Measurements from ENCODE around the gene TMC2.
"Not testable (repeated sequence)": the region's sequence is repeated elsewhere in the genome, so short reads cannot be mapped to it uniquely, and the experiment has no call there.

Gene TMC2

GRCh38 chr20:2536560-2536986 lies at the start of gene TMC2:
Gene TMC2 (plus strand): TSS chr20:2536573. CDS start chr20:2536622, 49 bp downstream.
- no peak for DNase-seq

DNA sequence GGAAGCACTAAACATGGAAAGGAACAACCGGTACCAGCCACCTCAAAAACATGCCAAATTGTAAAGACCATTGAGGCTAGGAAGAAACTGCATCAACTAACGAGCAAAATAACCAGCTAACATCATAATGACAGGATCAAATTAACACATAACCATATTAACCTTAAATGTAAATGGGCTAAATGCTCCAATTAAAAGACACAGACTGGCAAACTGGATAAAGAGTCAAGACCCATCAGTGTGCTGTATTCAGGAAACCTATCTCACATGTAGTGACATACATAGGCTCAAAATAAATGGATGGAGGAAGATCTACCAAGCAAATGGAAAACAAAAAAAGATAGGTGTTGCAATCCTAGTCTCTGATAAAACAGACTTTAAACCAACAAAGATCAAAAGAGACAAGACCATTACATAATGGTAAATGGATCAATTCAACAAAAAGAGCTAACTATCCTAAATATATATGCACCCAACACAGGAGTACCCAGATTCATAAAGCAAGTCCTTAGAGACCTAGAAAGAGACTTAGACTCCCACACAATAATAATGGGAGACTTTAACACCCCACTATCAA lies 33.5 kb upstream of the TMC2 start:
- not testable (repeated sequence) for DNase-seq

- DNase-seq, result not testable (repeated sequence)
Observed at GRCh38 chr20:2504803-2505202, 31.6 kb upstream of the TMC2 start.

- not testable (repeated sequence) for DNase-seq
Observed at GRCh38 chr20:2506426-2506825, 29.9 kb upstream of the TMC2 start.

GRCh38 chr20:2507464-2507863 lies 28.9 kb upstream of the TMC2 start:
- no peak for DNase-seq

DNA sequence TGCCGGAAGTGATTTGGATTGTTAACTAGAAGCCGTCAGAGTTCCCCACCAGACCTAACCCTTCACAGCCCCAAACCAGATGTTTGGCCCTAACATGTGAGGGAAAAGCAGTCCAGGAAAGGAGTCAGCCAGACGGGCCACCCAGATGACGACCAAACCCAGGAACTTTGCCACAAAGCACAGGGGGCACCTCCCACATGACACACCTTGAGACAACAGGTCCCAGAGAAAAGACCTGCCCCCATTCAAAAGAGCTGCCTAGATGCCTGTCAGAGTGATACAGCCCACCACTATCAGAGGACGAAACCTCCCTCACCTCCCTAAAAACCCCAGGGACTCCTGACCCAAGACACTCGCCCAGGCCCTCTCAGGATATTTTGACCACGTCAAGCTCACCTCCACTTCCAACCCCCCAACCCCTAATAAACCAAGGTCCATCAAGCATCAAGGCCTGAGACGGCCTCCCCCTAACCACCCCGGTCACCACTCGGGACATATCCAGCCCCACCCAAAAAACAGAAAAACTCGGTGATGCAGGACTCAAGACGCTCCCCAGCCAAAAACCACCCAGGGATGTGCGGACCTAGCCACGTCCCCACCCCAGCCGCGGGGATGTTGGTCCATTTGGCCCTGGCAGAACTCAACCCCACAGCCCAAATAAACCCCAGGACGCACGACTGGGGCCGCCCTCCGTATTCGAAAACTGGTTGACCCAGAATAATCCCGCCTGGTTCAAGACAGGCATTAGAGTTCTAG lies 28.3 kb upstream of the TMC2 start:
- no peak for DNase-seq

GRCh38 chr20:2508631-2509467 lies 27.5 kb upstream of the TMC2 start, which contains the start of gene ZNF343:
Gene ZNF343 (minus strand): TSS chr20:2508915. CDS start chr20:2493895, 15,020 bp downstream.
- peak; percentile 93 for DNase-seq

DNA sequence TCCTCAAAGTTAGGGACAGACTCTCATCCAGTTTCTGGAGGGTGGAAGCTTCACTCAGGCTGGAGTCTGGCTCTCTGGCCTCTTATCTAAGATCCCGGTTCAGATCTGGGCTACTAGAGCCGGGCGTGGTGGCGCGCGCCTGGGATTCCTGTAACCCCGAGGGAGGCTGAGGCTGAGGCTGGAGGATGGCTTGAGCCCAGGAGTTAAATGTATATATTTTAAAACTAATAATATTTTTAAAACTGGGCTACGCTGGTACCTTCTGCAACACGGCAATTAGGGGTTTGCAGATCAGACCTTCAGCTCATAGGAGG lies 26.9 kb upstream of the TMC2 start:
- DNase-seq, result no peak

DNA sequence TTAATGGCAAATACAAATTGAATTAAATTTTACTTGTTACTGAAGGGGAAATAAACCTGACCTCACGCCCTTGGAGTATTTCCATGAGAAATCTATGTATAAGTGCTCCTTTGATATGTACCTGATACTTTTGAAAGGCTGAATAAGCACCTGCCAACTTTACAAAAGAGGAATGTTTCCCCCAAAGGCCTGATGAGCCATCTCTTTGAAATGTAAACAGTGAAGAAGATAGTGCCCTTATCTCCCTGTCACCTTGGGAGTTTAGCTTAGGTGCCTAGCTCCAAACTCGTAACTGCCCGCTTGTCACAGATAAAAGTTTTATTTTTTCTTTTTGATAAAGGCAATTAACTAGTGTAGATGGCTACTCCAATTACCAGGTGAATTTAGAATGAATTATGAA lies 26.6 kb upstream of the TMC2 start:
- DNase-seq, result no peak

DNA sequence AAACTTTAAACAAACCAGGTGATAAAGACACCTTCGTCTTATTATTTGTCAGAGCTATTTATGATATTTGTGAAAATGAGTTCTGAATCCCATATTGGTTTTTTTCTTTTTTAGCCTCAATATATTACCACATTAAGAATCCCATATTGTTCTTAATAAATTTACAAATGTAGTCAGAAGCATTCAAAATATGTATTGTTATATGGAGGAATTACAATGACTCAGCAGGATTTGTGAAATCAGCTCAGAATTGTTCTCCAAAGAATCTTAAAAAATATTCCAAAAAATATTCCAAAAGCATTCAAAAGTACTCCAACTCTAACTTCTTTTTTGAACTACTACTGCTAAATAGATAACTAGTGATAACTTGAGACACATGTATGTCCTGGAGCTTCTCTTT lies 21.2 kb upstream of the TMC2 start:
- DNase-seq, result no peak

DNA sequence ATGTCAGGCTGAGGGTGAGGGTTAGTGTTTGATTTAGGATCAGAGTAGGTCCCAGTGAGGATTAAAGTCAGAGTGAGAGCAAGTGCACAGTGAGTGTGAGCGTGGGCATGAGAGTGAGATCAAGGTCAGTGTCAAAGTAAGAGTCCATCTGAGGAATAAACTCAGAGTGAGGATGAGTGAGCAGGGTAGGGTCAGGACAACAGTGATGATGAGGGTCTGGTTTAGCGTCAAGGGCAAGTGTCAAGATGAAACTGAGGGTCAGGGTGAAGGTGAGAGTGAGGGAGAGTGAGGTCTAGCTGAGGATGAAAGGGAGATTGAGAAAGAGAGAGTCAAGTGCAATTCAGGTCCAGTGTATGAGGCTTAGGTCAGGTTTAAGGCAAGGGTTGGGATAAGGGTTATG lies 20.0 kb upstream of the TMC2 start:
- no peak for DNase-seq

DNA sequence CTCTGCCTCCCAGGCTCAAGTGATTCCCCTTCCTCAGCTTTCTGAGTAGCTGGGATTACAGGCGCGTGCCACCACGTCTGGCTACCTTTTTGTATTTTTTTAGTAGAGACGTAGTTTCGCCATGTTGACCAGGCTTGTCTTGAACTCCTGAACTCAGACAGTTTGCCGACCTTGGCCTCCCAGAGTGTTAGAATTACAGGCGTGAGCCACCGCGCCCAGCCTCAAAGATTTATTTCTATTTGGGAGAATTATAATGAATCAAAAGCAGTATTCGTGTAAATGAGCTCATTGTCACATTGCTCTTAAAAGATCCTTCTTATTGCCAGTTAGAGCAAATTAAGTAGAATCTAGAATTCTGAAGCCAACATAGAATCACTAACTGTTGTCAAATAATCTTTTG lies 18.3 kb upstream of the TMC2 start:
- DNase-seq, result no peak

GRCh38 chr20:2518558-2518957 lies 17.8 kb upstream of the TMC2 start:
- no peak for DNase-seq

DNA sequence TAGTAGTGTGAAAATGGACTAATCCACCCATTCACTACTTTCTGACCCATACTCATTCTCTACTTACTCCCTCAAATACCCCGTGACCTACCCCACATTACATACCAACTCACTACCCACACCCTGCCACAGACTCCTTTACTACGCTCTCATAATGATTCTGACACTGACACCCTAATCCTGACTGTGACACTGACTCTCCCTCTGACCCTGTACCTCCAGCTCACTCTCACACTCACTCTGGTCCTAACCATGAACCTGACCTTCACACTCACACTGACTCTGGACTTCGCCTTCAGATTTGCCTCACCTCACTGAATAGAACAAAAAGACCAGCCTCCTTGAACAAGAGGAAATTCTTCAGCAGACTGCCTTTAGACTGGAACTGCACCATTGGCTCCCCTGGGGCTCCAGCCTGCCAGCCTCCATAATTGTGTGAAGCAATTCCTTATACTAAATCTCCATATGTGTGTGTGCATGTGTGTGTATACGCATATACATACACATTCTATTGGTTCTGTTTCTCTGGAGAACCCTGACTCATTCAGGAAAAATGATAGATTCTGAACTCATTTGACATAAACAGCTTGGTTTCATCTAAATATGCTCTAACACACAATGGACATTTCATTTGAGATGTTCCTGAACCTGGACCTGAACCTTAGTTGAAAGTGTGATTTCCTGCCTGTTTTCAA lies 17.1 kb upstream of the TMC2 start:
- DNase-seq, result no peak

DNA sequence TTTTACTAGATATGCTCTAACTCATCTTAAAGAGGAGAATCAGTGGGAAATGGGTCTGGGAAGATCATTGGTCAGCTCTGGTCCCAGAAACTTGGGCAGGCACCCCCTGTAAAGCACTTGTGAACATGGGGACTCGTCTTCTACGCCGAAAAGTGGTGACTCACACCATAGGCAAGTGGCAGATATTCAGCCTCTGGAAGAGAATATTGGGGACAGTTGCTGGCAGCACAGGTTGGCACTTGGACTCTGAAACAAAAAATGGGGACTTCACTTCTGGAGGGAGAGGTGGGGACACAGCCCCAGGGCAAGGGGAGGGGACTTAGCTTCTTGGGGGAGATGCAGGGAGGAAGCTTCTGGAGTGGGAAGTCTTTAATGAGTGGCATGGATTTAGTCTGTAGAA lies 15.8 kb upstream of the TMC2 start:
- no peak for DNase-seq

- DNase-seq, result peak; percentile 79
Observed at GRCh38 chr20:2521369-2522305, 14.7 kb upstream of the TMC2 start.

DNA sequence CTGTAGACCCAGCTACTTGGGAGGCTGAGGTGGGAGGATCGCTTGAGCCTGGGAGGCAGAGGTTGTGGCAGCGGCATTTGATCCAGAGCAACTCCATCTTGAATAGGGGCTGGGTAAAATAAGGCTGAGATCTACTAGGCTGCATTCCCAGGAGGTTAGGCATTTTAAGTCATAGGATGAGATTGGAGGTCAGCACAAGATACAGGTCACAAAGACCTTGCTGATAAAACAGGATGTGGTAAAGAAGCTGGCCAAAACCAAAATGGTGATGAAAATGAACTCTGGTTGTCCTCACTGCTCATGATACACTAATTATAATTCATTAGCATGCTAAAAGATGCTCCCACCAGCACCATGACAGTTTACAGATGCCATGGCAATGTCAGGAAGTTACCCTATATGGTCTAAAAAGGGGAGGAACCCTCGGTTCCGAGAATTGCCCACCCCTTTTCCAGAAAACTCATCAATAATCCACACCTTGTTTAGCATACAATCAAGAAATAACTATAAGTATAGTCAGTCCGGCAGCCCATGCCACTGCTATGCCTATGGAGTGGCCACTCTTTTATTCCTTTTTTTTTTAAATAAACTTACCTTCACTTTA lies 13.4 kb upstream of the TMC2 start:
- DNase-seq, result not testable (repeated sequence)

DNA sequence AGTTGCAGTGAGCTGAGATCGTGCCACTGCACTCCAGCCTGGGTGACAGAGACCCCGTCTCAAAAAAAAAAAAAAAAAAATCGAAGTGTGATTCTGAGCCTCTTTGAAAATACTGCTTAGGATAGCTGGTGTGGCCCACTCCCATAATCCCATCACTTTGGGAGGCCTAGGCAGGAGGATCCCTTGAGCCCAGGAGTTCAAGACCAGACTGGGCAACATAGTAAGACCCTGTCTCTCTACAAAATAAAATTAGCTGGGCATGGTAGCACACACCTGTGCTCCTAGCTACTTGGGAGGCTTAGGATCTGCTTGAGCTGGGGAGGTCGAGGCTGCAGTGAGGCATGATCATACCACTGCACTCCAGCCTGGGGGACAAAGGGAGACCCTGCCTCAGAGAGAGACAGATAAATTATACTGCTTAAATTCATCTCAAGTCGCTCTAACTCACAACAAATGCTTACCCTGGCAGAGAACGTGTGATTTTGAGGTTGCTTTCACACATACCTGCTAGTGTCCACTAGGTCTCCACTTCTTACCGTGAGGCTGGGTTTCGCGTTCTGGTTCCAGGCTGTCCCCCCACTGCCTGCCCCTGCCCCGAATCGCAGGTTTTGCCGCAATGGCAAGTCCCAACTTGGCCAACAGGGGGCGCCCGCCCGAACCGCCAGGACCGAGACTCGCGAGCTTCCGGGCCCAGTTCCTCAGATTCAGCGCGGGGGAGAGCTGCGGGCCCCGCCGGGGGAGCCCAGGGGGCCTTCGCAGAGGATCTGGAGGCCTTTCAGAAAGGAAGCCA lies 12.3 kb upstream of the TMC2 start:
- peak; percentile 99 for DNase-seq

GRCh38 chr20:2524709-2525506 lies 11.5 kb upstream of the TMC2 start:
- peak; percentile 81 for DNase-seq

DNA sequence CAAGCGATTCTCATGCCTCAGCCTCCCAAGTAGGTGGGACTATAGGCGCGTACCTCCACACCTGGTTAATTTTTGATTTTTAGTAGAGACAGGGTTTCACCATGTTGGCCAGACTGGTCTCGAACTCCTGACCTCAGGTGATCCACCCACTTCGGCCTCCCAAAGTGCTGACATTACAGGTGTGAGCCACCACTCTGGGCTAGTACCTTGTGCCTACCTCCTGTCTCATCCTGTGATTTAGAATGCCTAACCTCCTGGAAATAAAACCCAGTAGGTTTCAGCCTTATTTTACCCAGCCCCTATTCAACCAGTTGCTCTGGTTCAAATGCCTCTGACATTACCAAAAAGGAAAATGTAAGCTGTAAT lies 10.2 kb upstream of the TMC2 start:
- not testable (repeated sequence) for DNase-seq
